Neural progenitor cell (in vitro differentiated cells): ENCODE measurements around the gene FASN. TPM values are rescaled to one million over a fixed set of nuclear protein-coding genes. Genes with fewer than 3 reads are reported as not detected.

Experiments used
- DNase-seq: peaks from one replicate; pipeline ENCODE4 v3.0.0-alpha.2; 2016; ENCODE audit warnings: low spot score
- H2AFZ ChIP-seq: fragments of 200-600 bp; sonication (generic); replicated peaks from 2 replicates; pipeline ENCODE4 v1.6.1; 2016; ENCODE audit warnings: antibody characterized with exemption
- H3F3A ChIP-seq: fragments of 200-600 bp; sonication (generic); 2 replicates; pipeline ENCODE4 v1.6.1; 2016; ENCODE audit warnings: antibody characterized with exemption, low read depth
- H3K27ac ChIP-seq: fragments of 200-600 bp; sonication (generic); 2 replicates; pipeline ENCODE4 v1.5.1; 2016; ENCODE audit warnings: mild to moderate bottlenecking
- H3K27me3 ChIP-seq: fragments of 200-600 bp; sonication (generic); 2 replicates; pipeline ENCODE4 v1.6.1; 2016; ENCODE audit warnings: mild to moderate bottlenecking, moderate library complexity
- H3K36me3 ChIP-seq: fragments of 200-600 bp; sonication (generic); 2 replicates; pipeline ENCODE4 v1.5.1; 2016
- H3K4me1 ChIP-seq: fragments of 200-600 bp; sonication (generic); 2 replicates; pipeline ENCODE4 v1.6.1; 2016; ENCODE audit warnings: mixed run types
- H3K4me2 ChIP-seq: fragments of 200-600 bp; sonication (generic); 2 replicates; pipeline ENCODE4 v1.6.1; 2016
- H3K4me3 ChIP-seq: fragments of 200-600 bp; sonication (generic); 2 replicates; pipeline ENCODE4 v1.5.1; 2016
- H3K79me2 ChIP-seq: fragments of 200-600 bp; sonication (generic); 2 replicates; pipeline ENCODE4 v1.6.1; 2016; ENCODE audit warnings: low read depth
- H3K9ac ChIP-seq: fragments of 200-600 bp; sonication (generic); 2 replicates; pipeline ENCODE4 v1.6.1; 2016
- H3K9me3 ChIP-seq: fragments of 200-600 bp; sonication (generic); 2 replicates; pipeline ENCODE4 v1.5.1; 2016; ENCODE audit warnings: low read depth
- H4K20me1 ChIP-seq: fragments of 200-600 bp; sonication (generic); 2 replicates; pipeline ENCODE4 v1.6.1; 2016; ENCODE audit warnings: low read depth
- H3K27ac Mint-ChIP-seq: 3 replicates; pipeline ENCODE4 v1.8.0; 2021; ENCODE audit warnings: mixed read lengths
- H3K27me3 Mint-ChIP-seq: 2 replicates; pipeline ENCODE4 v1.8.0; 2022; ENCODE audit warnings: low read depth, mild to moderate bottlenecking, inconsistent platforms, moderate library complexity, mixed read lengths; ENCODE audit not compliant: insufficient read depth
- H3K36me3 Mint-ChIP-seq: 3 replicates; pipeline ENCODE4 v1.8.0; 2021; ENCODE audit warnings: mixed read lengths
- H3K4me1 Mint-ChIP-seq: 3 replicates; pipeline ENCODE4 v1.8.0; 2021; ENCODE audit warnings: mixed read lengths
- H3K4me3 Mint-ChIP-seq: 3 replicates; pipeline ENCODE4 v1.8.0; 2021; ENCODE audit warnings: mild to moderate bottlenecking, moderate library complexity, mixed read lengths
- H3K9me3 Mint-ChIP-seq: 3 replicates; pipeline ENCODE4 v1.8.0; 2020; ENCODE audit warnings: mixed read lengths
- CTCF ChIP-seq: fragments of 200-600 bp; sonication (generic); IDR thresholded peaks from 2 replicates; pipeline ENCODE4 v1.5.1; 2017; ENCODE audit warnings: antibody characterized with exemption, mild to moderate bottlenecking
- EZH2 ChIP-seq: fragments of 200-600 bp; sonication (generic); IDR thresholded peaks from 2 replicates; pipeline ENCODE4 v1.6.1; 2017; ENCODE audit warnings: antibody characterized with exemption, mild to moderate bottlenecking, moderate library complexity
- EZH2phosphoT487 ChIP-seq: fragments of 200-600 bp; sonication (generic); IDR thresholded peaks from 2 replicates; pipeline ENCODE4 v1.6.1; 2017; ENCODE audit warnings: antibody characterized with exemption
- total RNA-seq: library from RNA; depleted of rRNA; stranded (reverse); fragments of >200 nt; gene quantifications from 2 replicates; pipeline ENCODE4 v1.2.3, GENCODE V29; 2015; ENCODE audit warnings: low replicate concordance

The FASN gene
- total RNA-seq, 1 donor from 2014 or later: 77.9 TPM

DNA sequence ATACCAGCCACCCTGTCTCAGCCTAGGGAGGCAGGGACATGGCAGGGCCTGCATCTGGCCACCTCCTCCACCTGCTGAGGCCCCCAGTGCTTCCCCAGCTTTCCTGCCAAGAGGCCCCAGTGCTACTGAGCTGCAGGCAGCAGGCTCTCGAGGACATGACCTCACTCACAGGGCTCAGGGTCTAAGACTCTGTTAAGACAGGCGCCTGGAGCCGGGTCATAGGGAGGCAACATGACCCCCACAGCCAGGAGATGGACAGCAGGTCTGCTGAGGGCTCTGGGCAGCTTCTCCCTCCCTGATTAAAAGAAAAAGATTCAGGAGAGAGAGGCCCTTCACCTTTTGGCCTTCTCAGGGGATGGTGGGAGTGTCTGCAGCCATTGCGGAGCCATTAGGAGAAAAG is 23.2 kb upstream of the FASN start:
- no peaks in the 10 kb centered on the region for H3K27me3 ChIP-seq
- no peak overlapping the region for H3K4me3 Mint-ChIP-seq
- no peak overlapping the region for H3K4me3 ChIP-seq
- no peak overlapping the region for H3K4me2 ChIP-seq
- H3K9me3 ChIP-seq: no peaks in the 10 kb centered on the region
- H3K9ac ChIP-seq: no peak overlapping the region
- H3K36me3 Mint-ChIP-seq: peaks cover 20% of the 10 kb centered on the region
- H3K9me3 Mint-ChIP-seq: no peaks in the 10 kb centered on the region
- no peak overlapping the region for H3K27ac ChIP-seq
- H3K36me3 ChIP-seq: no peaks in the 10 kb centered on the region
- H3K27ac Mint-ChIP-seq: no peak overlapping the region
- no peaks in the 10 kb centered on the region for H3K27me3 Mint-ChIP-seq
- peaks cover 27% of the 10 kb centered on the region for H3K4me1 ChIP-seq
- no peaks in the 10 kb centered on the region for H4K20me1 ChIP-seq
- H2AFZ ChIP-seq: no peak overlapping the region
- H3F3A ChIP-seq: peaks cover 19% of the 10 kb centered on the region
- TF ChIP-seq EZH2: no peak
- no peak for TF ChIP-seq CTCF
- TF ChIP-seq EZH2phosphoT487: no peak
- DNase-seq: no peak
- no peaks in the 10 kb centered on the region for H3K79me2 ChIP-seq
- peaks cover 32% of the 10 kb centered on the region for H3K4me1 Mint-ChIP-seq

DNA sequence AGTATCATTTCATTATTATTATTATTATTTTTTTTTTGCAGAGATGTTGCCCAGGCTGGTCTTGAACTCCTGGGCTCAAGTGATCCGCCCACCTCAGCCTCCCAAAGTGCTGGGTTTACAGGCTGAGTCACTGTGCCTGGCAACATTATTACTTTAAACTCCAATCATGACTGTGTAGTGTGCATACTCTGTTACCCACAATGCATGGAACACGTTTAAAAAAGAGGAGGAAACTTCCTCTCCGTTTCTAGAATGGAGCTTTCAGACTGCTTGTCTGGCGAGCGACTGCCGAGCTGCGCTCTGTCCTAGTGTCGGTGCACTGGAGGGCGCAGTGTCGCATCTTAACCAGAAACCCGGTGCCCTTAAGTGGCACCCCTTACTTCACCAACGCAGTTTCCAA is 22.1 kb upstream of the FASN start:
- Histone ChIP-seq H3K79me2 (no peaks in the 10 kb centered on the region), H3K27me3 (no peaks in the 10 kb centered on the region), H4K20me1 (no peaks in the 10 kb centered on the region), H3K4me1 (peaks cover 30% of the 10 kb centered on the region), H3K4me2 (no peak overlapping the region), H3K9me3 (no peaks in the 10 kb centered on the region), H2AFZ (no peak overlapping the region), H3K27ac (peak overlapping the region; percentile 53), H3F3A (peaks cover 19% of the 10 kb centered on the region), H3K9ac (no peak overlapping the region), H3K36me3 (no peaks in the 10 kb centered on the region), H3K4me3 (no peak overlapping the region)
- no peak overlapping the region for H3K4me3 Mint-ChIP-seq
- TF ChIP-seq EZH2 (no peak), CTCF (no peak), EZH2phosphoT487 (no peak)
- no peak for DNase-seq
- no peak overlapping the region for H3K27ac Mint-ChIP-seq
- peaks cover 32% of the 10 kb centered on the region for H3K4me1 Mint-ChIP-seq
- H3K27me3 Mint-ChIP-seq: peaks cover 2% of the 10 kb centered on the region
- H3K9me3 Mint-ChIP-seq: no peaks in the 10 kb centered on the region
- peaks cover 14% of the 10 kb centered on the region for H3K36me3 Mint-ChIP-seq

DNA sequence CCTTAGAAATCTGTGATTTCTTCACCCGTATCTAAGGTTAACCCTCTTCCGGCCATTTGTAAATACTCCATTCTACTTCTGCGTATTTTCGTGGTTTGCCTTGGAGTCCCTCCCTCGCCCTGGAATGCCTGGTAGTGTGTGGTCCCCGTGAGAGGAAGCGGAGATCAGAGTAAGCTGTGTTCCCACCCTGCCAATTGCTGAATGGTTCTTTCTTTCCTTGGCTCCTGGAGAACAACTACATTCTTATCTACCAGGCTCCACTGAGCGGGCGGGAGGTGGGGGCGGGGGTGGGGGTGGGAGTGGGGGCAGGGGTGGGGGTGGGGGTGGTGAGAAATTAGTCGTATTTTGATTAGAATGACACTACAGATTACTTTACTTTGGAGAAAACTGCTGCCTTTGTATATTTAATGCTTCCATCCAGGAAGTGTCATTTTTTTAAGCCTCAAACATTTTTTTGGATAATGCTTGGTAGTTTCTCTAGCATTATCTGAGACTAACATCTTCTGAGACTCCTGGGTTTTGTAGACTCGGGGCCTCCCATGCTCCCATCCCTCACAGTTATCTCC is 20.9 kb upstream of the FASN start:
- H3K27me3 ChIP-seq: no peaks in the 10 kb centered on the region
- Mint-ChIP-seq H3K27ac (peak overlapping the region; percentile 93), H3K4me3 (peak overlapping the region; percentile 55), H3K9me3 (no peaks in the 10 kb centered on the region), H3K27me3 (peaks cover 4% of the 10 kb centered on the region), H3K4me1 (peaks cover 32% of the 10 kb centered on the region), H3K36me3 (peaks cover 10% of the 10 kb centered on the region)
- peak overlapping the region; percentile 72 for H3K27ac ChIP-seq
- no peak overlapping the region for H2AFZ ChIP-seq
- H3K36me3 ChIP-seq: no peaks in the 10 kb centered on the region
- no peaks in the 10 kb centered on the region for H4K20me1 ChIP-seq
- no peak for TF ChIP-seq EZH2
- TF ChIP-seq EZH2phosphoT487: no peak
- TF ChIP-seq CTCF: no peak
- peaks cover 19% of the 10 kb centered on the region for H3F3A ChIP-seq
- no peaks in the 10 kb centered on the region for H3K9me3 ChIP-seq
- peak; percentile 77 for DNase-seq
- H3K79me2 ChIP-seq: no peaks in the 10 kb centered on the region
- H3K4me3 ChIP-seq: no peak overlapping the region
- H3K4me1 ChIP-seq: peaks cover 30% of the 10 kb centered on the region
- no peak overlapping the region for H3K9ac ChIP-seq
- peak overlapping the region; percentile 74 for H3K4me2 ChIP-seq
